ENCODE data around the gene ZNF697. TPM values are rescaled to one million over a fixed set of nuclear protein-coding genes. Genes with fewer than 3 reads are reported as not detected.

Gene ZNF697
- total RNA-seq, 1 donor from 2014 or later: 11.4 TPM

GRCh38 chr1:119631433-119632102, 16.5 kb downstream of the ZNF697 start:
- H3K4me3 ChIP-seq: peak overlapping the region; percentile 29
- no peak for TF ChIP-seq CTCF (IDR thresholded peaks at IDR 0.05)
- H3K27me3 ChIP-seq: no peaks in the 10 kb centered on the region
- intact Hi-C loops (cut with DNase I): no loop called here
- peak overlapping the region; percentile 74 for H3K27ac ChIP-seq
- DNase-seq (peak; percentile 90), ATAC-seq (peak; percentile 93)
- H3K9me3 ChIP-seq: no peaks in the 10 kb centered on the region
- H3K36me3 ChIP-seq: no peaks in the 10 kb centered on the region
- H3K4me1 ChIP-seq: peaks cover 61% of the 10 kb centered on the region

- no peak for ATAC-seq
- H3K27ac ChIP-seq: peak overlapping the region; percentile 74
- TF ChIP-seq CTCF (IDR thresholded peaks at IDR 0.05): no peak
These were observed 17.0 kb downstream of the ZNF697 start for GRCh38 chr1:119631086-119631432.

GRCh38 chr1:119626841-119627240, 21.2 kb downstream of the ZNF697 start:
- Histone ChIP-seq H3K27ac (no peak overlapping the region), H3K4me3 (no peak overlapping the region), H3K36me3 (peaks cover 24% of the 10 kb centered on the region), H3K9me3 (no peaks in the 10 kb centered on the region), H3K27me3 (no peaks in the 10 kb centered on the region), H3K4me1 (peaks cover 23% of the 10 kb centered on the region)
- no peak for TF ChIP-seq CTCF (IDR thresholded peaks at IDR 0.05)
- intact Hi-C loops (cut with DNase I): no loop called here
- ATAC-seq (no peak), DNase-seq (no peak)

More at GRCh38 chr1:119631086-119631432, 17.0 kb downstream of the ZNF697 start:
- peak overlapping the region; percentile 29 for H3K4me3 ChIP-seq
- H3K9me3 ChIP-seq: no peaks in the 10 kb centered on the region
- DNase-seq: no peak
- no peaks in the 10 kb centered on the region for H3K27me3 ChIP-seq
- intact Hi-C loops (cut with DNase I): no loop called here
- H3K36me3 ChIP-seq: no peaks in the 10 kb centered on the region
- H3K4me1 ChIP-seq: peaks cover 58% of the 10 kb centered on the region

DNA sequence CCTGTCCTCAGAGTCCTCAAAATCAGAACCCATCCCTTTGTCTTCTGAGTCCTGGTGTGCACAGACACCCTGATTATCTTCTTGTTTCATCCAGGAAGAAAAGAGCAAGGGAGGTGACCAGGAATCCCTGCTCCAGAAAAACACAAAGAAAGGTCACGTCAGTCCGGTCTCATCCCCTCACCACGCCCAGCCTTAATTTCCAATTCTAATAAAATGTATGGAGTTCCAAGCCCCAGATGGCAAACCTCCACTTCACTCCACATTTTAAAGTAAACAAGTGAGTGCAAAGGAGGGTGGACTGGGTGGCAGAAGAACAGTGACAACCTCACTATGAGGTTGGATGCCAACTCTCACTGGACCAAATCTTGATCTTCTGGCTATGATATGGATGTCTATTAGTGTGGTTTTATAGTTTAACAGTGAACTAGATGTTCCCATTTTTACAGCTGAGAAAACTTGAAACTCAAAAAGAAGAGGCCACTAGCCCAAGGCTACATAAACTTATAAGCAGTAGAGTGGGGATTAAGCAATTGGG, 22.0 kb downstream of the ZNF697 start:
- DNase-seq (no peak), ATAC-seq (no peak)
- Histone ChIP-seq H3K27me3 (no peaks in the 10 kb centered on the region), H3K36me3 (peaks cover 24% of the 10 kb centered on the region), H3K4me1 (peaks cover 18% of the 10 kb centered on the region), H3K9me3 (no peaks in the 10 kb centered on the region), H3K4me3 (no peak overlapping the region), H3K27ac (no peak overlapping the region)
- TF ChIP-seq CTCF (IDR thresholded peaks at IDR 0.05): no peak
- intact Hi-C loops (cut with DNase I): no loop called here

DNA sequence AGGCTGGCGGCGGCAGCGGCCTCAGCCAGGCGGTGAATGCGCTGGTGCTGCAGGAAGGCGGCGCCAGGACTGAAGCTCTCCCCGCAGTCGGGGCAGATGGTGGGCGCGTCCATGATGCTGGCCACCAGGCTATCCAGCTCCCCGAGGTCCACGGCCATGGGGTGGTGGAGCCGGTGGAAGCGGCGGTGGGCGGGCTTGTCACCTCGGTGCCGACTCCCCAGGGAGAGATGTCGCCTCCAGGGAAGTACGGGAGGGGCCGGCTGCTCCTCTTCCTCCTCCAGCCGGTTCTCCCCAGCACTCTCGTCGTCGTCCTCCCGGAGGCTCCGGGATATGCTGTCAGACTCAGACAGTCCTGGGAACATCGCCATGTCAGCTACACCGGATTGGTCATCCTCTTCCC, 24.4 kb downstream of the ZNF697 start:
- Histone ChIP-seq H3K9me3 (no peaks in the 10 kb centered on the region), H3K4me1 (peaks cover 9% of the 10 kb centered on the region), H3K4me3 (no peak overlapping the region), H3K27me3 (no peaks in the 10 kb centered on the region), H3K36me3 (peaks cover 30% of the 10 kb centered on the region), H3K27ac (no peak overlapping the region)
- ATAC-seq: peak; percentile 15
- no peak for TF ChIP-seq CTCF (IDR thresholded peaks at IDR 0.05)
- no peak for DNase-seq
- intact Hi-C loops (cut with DNase I): no loop called here
